SIG-M5 treated with dmso at 0.1 percent for 504 hours (cell line): Measurements from ENCODE around the gene APEH.
A peak's percentile ranks its signal among the peaks of the same experiment; 100 is the strongest.
"Not testable (repeated sequence)": the region's sequence is repeated elsewhere in the genome, so short reads cannot be mapped to it uniquely, and the experiment has no call there.

Experiments
- DNase-seq: peaks from one replicate; lab custom pipeline; 2025; ENCODE audit not compliant: unreplicated experiment; lab: John Stamatoyannopoulos, UW

APEH gene

DNA sequence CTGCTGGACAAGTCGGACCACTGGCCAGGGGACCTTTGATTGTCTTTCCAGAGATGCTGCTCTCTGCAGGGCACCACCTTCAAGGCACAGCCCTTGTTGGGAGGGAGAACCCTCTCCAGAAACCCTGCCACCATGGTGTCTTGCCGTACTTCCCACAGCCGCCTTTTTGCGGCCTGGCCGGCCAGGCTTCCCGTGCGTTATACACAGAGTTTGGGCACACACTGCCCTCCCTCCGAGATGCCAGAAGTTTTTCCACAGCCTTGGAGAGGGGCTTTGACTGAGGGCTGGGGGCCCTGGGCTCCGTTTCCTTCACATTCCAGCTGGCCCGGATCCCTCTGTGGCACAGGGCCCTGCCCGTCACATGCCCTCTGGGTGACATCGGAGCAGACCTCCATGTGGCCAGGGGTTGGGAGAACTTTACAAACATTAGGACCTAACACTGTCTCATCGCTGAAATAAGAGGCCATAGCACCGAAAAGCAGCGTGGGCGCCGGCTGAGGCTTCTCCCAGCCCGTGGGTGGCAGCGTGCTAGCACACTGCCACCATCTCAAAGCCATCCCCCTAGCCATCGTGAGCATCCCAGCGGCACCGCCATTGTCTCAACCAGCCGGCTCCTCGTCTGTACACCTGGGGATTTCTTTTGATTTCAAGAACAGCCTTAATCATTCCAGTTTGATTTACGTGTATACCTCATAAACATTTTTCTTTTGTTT lies 6.3 kb upstream of the APEH start:
- no peak for DNase-seq

GRCh38 chr3:49668414-49668797 lies 5.7 kb upstream of the APEH start:
- peak; percentile 33 for DNase-seq

- no peak for DNase-seq
These were observed 5.3 kb upstream of the APEH start for GRCh38 chr3:49668861-49669260.

- no peak for DNase-seq
These were observed 4.8 kb upstream of the APEH start for GRCh38 chr3:49669352-49669751.

DNA sequence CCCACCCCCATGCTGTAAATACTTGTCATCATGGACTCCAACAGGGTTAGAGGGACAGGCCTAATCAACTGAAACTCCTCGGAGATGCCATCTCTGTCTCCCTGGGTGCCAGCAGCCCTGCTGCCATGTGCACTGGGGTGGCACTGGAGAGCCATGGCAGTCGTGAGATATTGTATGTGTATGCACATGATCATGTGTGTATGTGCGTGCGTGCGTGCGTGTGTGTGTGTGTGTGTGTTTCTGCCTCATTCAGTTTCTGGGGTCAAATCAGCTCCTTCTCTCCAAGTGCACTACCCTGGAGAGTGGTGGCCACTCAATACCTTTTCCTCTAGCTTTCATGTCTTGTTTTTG lies 3.2 kb upstream of the APEH start:
- no peak for DNase-seq

DNA sequence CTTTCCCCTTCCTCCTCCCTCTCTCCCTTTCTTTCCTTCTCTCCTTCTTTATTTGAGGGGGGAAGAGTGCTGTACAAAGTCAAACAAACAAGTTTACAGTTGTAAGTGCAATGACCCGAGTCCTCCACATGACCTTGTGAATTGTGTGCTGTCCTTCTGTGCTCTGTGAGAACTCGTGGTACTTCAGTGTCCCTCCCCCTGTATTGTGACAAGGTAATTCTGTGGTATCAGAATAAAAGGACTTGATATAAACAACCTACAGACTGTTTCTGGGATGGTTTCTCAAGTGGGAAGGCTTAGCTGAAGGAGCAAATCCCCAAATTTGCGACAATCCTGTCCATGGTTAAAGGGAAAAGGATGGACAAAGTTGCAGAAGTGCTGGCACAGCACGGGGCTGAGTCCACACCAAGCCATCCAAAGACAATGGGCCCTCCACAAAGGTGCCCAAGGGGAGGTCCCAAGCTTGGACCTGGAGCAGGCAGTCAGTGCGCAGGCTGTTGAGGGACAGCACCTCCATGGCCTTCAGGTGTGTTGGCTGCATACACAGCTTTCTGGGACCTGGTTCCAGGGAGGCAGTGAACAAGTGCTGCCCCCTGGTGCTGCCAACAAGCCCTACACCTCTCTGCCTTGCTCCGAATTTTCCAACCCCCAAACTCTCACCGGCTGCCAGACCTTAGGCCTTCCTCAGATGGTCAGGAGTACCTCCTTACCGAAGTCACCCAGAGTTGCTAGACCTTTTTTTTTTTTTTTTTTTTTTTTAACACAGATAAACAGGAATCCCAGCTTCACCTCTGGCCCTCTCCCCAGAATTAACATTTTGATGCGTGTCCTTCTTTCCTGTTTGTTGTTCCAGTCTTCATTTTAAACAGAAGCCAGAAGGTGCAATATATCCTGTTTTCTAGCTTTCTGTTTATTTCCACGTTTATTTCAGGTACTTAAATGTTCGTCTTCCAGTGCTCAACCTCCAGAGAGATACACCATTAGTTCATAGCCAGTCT lies 2.6 kb upstream of the APEH start:
- no peak for DNase-seq

GRCh38 chr3:49673121-49673714 lies 933 bp upstream of the APEH start:
- DNase-seq = no peak

DNA sequence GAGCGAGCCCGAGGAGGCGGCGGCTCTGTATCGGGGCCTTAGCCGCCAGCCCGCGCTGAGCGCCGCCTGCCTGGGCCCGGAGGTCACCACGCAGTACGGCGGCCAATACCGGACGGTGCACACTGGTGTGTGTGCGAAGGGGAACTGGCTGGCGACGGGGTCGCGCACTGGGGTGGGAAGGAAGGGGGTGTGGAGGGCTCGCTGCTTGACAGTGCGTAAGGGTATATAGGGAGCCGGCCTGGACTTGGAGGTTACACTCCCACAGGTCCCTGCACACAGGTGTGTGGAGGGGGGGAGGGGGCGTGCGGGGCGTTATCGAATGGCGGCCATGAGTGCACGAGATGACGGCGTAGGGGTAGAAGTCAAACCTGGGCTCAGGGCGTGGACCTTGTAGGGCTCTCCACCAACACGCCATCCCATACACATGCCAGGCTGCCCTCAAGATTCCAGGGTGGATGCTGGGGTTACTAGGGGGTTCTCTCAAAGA lies 389 bp downstream of the APEH start:
- no peak for DNase-seq

DNA sequence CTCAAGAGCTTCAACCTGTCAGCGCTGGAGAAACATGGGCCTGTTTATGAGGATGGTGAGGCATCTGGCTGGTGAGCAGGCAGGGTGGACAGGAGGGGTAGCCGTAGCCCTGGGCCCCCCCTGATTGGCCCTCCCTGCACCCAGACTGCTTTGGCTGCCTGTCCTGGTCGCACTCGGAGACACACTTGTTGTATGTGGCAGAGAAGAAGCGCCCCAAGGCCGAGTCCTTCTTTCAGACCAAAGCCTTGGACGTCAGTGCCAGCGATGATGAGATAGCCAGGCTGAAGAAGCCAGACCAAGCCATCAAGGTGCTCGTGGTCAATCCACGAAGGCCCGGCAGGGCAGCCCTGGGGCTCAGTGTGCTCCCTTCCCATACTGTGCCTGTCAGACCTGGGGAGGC lies 1.8 kb downstream of the APEH start:
- DNase-seq = no peak

DNA sequence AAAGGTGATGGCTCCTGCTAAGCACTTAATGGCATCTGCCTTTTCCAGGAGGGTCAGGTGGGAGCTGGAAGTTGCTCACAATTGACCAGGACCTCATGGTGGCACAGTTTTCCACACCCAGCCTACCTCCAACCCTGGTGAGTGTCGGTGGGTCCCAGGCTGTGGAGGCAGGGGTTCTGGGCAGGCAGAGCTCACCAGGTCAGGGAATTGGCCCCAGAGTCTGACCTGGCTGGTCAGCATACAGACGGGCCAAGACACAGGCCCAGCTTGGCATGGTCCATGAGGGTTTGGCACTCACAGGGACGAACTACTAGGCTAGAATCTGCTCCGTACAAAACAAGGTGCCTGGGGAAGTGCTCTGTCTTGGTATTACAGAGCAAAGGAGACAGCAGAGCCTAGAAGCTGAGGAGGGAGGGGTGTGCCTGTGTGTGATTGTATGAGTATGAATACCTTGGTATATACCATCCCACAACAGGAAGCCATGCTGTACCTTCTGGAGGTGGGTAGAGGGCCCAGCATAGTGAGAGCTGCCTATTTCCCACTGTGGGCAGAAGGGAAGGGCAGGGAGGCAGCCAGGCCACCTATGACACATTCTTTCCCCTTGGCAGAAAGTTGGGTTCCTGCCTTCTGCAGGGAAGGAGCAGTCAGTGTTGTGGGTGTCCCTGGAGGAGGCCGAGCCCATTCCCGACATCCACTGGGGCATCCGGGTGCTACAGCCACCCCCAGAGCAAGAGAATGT lies 6.5 kb downstream of the APEH start:
- no peak for DNase-seq

GRCh38 chr3:49681232-49681522 lies 7.0 kb downstream of the APEH start:
- DNase-seq = no peak

- no peak for DNase-seq
These were observed 7.4 kb downstream of the APEH start for GRCh38 chr3:49681543-49681942.

GRCh38 chr3:49683162-49683561 lies 9.0 kb downstream of the APEH start:
- DNase-seq = no peak

- DNase-seq = not testable (repeated sequence)
These were observed 10.3 kb downstream of the APEH start for GRCh38 chr3:49684453-49684852.

GRCh38 chr3:49685103-49685502 lies 11.0 kb downstream of the APEH start:
- DNase-seq = not testable (repeated sequence)

DNA sequence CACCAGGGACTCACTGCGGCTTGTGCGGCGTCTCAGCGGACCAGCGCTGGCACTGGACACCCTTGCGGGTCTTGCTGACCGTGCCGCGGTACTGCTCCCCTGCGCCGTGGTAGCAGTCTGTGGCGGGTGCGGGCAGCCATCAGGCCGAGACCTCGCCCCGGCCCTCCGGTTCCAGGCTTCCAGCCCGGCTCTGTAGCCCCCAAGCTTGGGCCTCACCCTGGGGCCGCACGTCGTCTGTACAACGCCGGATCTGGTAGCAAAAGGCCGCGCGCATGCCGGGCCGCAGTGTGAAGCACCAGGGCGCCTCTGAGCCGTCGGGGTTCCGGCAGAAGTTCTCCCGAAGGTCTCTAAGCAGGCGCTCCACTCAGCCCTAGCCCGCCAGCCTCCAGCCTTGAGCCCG lies 11.7 kb downstream of the APEH start:
- DNase-seq = not testable (repeated sequence)

GRCh38 chr3:49686346-49686745 lies 12.2 kb downstream of the APEH start:
- DNase-seq = not testable (repeated sequence)

DNA sequence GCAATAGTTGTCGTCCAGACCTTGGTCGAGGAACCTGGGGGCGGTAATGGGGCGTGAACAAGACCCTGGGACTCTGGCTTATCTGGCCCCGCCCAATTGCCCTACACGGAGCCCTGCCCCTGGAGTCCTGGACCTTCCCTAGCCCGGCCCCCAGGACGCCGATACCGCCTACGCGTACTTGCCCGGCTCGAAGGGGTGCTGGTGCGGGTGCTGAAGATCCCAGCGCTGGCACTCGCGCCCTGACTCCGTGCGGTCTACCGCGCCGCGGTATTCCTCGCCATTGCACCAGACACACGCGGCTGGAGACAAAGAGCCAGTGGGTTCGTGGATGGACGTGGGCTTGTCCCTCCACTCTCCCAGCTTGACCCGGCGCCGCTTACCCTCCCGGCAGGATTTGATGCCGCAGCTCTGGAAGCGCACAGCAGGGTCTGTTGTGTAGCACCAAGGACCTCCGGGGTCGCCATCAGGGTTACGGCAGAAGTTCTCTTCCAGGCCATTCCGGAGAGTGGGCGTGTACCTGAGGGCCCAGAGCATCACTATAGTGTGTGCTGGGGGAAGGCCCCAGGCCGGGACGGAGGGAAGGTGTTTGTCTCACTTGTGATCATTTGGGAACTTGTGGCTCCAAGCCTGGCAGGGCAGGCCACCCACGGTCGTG lies 12.7 kb downstream of the APEH start:
- DNase-seq = not testable (repeated sequence)

- DNase-seq = not testable (repeated sequence)
These were observed 13.3 kb downstream of the APEH start for GRCh38 chr3:49687424-49687795.

DNA sequence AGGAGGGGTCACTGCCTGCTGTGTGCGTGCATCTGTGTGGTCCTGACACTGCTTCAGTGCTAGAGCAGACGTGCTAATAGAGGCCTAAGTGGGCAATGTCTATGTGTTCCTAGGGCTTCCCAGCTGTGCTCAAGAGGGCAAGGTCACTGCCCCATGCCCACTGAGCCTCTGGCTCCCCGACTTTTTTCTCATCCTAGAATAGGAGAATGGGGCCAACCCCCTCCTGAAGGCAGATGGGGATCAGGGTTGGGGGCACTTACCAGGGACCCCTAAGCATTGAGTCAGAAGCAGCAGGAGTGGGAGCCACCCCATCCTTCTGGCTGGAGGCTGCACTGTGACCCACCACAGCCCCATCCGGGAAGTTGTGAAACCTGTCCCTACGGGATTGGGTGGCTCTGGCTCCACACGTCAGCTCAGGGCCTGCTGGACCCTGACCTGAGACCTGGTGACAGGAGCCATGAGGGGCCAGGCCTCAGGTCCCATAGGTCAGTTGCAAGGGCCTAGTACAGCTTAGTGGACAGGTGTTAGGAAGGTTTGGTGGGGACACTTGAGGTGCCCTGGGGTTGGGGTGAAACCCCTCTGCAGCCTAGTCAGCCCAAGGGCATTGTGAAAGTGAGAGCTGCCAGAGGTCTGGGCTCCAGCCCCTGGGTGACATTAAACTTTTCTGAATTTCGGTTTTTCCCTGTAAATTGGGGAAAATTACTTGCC lies 14.3 kb downstream of the APEH start:
- not testable (repeated sequence) for DNase-seq
